ENCODE data around the gene MRPS2. TPM values are rescaled to one million over a fixed set of nuclear protein-coding genes. Genes with fewer than 3 reads are reported as not detected.

MRPS2 gene
- total RNA-seq, 2 donors from 2014 or later, result 15.8 to 35.0 TPM

DNA sequence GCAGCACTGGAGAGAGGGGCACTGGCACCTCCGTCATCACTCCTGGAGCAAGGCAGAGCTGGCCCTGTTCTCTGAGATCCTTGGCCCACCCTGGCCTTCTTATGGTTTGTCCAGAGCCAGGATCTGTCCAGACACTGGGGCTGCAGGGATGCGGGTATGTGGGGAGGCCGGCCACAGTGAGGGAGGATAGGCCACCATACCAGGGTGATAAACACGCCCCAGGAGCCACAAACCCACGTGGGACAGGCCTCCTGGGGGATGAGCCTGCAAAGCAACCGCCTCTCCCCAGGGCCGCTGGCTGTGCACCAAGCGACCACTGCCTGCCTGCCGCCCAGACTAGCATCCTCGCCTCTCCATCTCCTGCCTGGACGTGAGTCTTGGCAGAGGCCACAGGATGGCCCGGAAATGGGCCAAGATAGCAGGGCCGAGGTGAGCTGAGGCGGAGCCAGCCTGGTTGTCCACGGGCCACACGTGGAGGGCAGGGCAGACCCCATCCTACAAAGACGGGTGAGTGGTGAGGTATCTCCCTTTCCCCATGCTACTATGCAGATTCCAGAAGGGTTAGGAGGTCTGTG, 49.9 kb downstream of the MRPS2 start:
- intact Hi-C loops (cut with DNase I), result no loop called here
- 62 to 71% methylated on average over 11 to 17 of the region's 17 CpGs for WGBS, 2 donors
- Histone ChIP-seq H3K27ac (no peak overlapping the region), H3K36me3 (replicated peaks in 1 of 2; ENCODE audit: insufficient read depth in 1 of 2, low read depth in 2 of 2) (no peaks in the 10 kb centered on the region), H3K4me3 (no peak overlapping the region), H3K4me1 (no peaks in the 10 kb centered on the region), H3K9me3 (no peaks in the 10 kb centered on the region), H3K27me3 (no peaks in the 10 kb centered on the region)
- no peak for TF ChIP-seq POLR2A (IDR thresholded peaks at IDR 0.05)
- TF ChIP-seq, protein P1, sequence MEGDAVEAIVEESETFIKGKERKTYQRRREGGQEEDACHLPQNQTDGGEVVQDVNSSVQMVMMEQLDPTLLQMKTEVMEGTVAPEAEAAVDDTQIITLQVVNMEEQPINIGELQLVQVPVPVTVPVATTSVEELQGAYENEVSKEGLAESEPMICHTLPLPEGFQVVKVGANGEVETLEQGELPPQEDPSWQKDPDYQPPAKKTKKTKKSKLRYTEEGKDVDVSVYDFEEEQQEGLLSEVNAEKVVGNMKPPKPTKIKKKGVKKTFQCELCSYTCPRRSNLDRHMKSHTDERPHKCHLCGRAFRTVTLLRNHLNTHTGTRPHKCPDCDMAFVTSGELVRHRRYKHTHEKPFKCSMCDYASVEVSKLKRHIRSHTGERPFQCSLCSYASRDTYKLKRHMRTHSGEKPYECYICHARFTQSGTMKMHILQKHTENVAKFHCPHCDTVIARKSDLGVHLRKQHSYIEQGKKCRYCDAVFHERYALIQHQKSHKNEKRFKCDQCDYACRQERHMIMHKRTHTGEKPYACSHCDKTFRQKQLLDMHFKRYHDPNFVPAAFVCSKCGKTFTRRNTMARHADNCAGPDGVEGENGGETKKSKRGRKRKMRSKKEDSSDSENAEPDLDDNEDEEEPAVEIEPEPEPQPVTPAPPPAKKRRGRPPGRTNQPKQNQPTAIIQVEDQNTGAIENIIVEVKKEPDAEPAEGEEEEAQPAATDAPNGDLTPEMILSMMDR (IDR thresholded peaks at IDR 0.05), result no peak
- no peak for DNase-seq
- no peak for ATAC-seq

- Histone ChIP-seq H3K27ac (no peak overlapping the region), H3K27me3 (no peaks in the 10 kb centered on the region), H3K4me1 (no peaks in the 10 kb centered on the region), H3K36me3 (replicated peaks in 1 of 2; ENCODE audit: insufficient read depth in 1 of 2, low read depth in 2 of 2) (no peaks in the 10 kb centered on the region), H3K4me3 (no peak overlapping the region), H3K9me3 (no peaks in the 10 kb centered on the region)
- WGBS, 2 donors, result 54 to 61% methylated on average over 6 to 14 of the region's 14 CpGs
- TF ChIP-seq, protein P1 (IDR thresholded peaks at IDR 0.05), result no peak
- no peak for TF ChIP-seq POLR2A (IDR thresholded peaks at IDR 0.05)
- ATAC-seq (no peak), DNase-seq (no peak)
- intact Hi-C loops (cut with DNase I), result no loop called here
These were observed 50.5 kb downstream of the MRPS2 start for GRCh38 chr9:135551031-135551430.

DNA sequence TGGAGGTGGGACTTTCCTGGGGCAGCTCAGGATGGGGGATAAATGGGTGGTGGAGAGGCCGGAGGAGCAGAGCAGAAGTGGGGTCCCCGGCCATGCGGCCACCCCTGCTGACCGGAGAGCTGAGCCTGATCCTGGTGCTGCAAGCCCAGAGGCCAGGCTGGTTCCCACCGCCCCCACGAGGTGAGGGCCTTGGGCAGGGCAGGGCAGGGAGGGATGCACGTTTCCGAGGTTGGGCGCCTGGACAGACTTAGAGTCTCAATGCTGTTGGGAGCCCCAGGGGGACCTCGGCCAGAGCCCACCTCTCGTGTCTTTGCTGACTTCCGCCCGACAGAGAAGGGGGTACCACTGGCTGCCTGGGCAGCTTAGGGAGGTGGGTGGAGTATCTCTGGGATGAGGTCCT, 51.0 kb downstream of the MRPS2 start:
- 75 to 80% methylated on average over 1 to 11 of the region's 13 CpGs for WGBS, 2 donors
- no peak for TF ChIP-seq POLR2A (IDR thresholded peaks at IDR 0.05)
- TF ChIP-seq, protein P1 (IDR thresholded peaks at IDR 0.05), result no peak
- intact Hi-C loops (cut with DNase I), result no loop called here
- H3K36me3 ChIP-seq (replicated peaks in 1 of 2; ENCODE audit: insufficient read depth in 1 of 2, low read depth in 2 of 2), result no peaks in the 10 kb centered on the region
- H3K27me3 ChIP-seq, result no peaks in the 10 kb centered on the region
- H3K4me3 ChIP-seq, result no peak overlapping the region
- H3K27ac ChIP-seq, result no peak overlapping the region
- DNase-seq, result no peak
- no peaks in the 10 kb centered on the region for H3K4me1 ChIP-seq
- no peaks in the 10 kb centered on the region for H3K9me3 ChIP-seq
- no peak for ATAC-seq

GRCh38 chr9:135552021-135552697, 51.7 kb downstream of the MRPS2 start:
- Histone ChIP-seq H3K27me3 (no peaks in the 10 kb centered on the region), H3K27ac (no peak overlapping the region), H3K4me3 (no peak overlapping the region), H3K4me1 (no peaks in the 10 kb centered on the region), H3K36me3 (replicated peaks in 1 of 2; ENCODE audit: insufficient read depth in 1 of 2, low read depth in 2 of 2) (no peaks in the 10 kb centered on the region), H3K9me3 (no peaks in the 10 kb centered on the region)
- WGBS, 2 donors, result 58 to 61% methylated on average over 15 to 17 of the region's 18 CpGs
- intact Hi-C loops (cut with DNase I), result no loop called here
- DNase-seq, result no peak
- no peak for TF ChIP-seq POLR2A (IDR thresholded peaks at IDR 0.05)
- TF ChIP-seq, protein P1 (IDR thresholded peaks at IDR 0.05), result no peak
- ATAC-seq, result no peak

GRCh38 chr9:135552698-135553171, 52.3 kb downstream of the MRPS2 start:
- no peaks in the 10 kb centered on the region for H3K36me3 ChIP-seq (replicated peaks in 1 of 2; ENCODE audit: insufficient read depth in 1 of 2, low read depth in 2 of 2)
- H3K4me3 ChIP-seq, result no peak overlapping the region
- DNase-seq, result no peak
- no peak overlapping the region for H3K27ac ChIP-seq
- 72 to 84% methylated on average over 15 to 19 of the region's 19 CpGs for WGBS, 2 donors
- intact Hi-C loops (cut with DNase I), result no loop called here
- no peaks in the 10 kb centered on the region for H3K9me3 ChIP-seq
- no peaks in the 10 kb centered on the region for H3K4me1 ChIP-seq
- no peak for ATAC-seq
- TF ChIP-seq POLR2A (IDR thresholded peaks at IDR 0.05), result no peak
- TF ChIP-seq, protein P1 (IDR thresholded peaks at IDR 0.05), result no peak
- no peaks in the 10 kb centered on the region for H3K27me3 ChIP-seq

Data from body of pancreas (tissue), 4 donors.